Lower lobe of right lung (tissue), 2 donors: ENCODE data around the gene KCNJ2. TPM values are rescaled to one million over a fixed set of nuclear protein-coding genes. Genes with fewer than 3 reads are reported as not detected.

Experiments used
- ATAC-seq, 2 donors: fragments of 200-7000 bp; cut with Tn5 transposase; one replicate each; pipeline ENCODE4 v1.9.1; 2020 to 2022; ENCODE audit warnings: mild to moderate bottlenecking in 2 of 2, moderate library complexity in 2 of 2
- DNase-seq: peaks from one replicate; pipeline ENCODE4 v3.0.0-alpha.2; 2020
- H3K27ac ChIP-seq: fragments of 200-600 bp; one replicate; pipeline ENCODE4 v1.8.0; 2022
- H3K27me3 ChIP-seq: fragments of 200-600 bp; one replicate; pipeline ENCODE4 v1.8.0; 2022; ENCODE audit warnings: low read depth
- H3K36me3 ChIP-seq: fragments of 200-600 bp; one replicate; pipeline ENCODE4 v1.8.0; 2022; ENCODE audit warnings: mild to moderate bottlenecking
- H3K4me1 ChIP-seq: fragments of 200-600 bp; one replicate; pipeline ENCODE4 v1.8.0; 2022
- H3K4me3 ChIP-seq: fragments of 200-600 bp; one replicate; pipeline ENCODE4 v1.8.0; 2022; ENCODE audit warnings: mild to moderate bottlenecking
- H3K9me3 ChIP-seq: fragments of 200-600 bp; one replicate; pipeline ENCODE4 v1.8.0; 2022
- intact Hi-C: fragments of 100-400 bp; cut with DNase I; formaldehyde crosslinking; loops from one replicate; pipeline ENCODE4 v1.11.0; 2022
- total RNA-seq: library from RNA; stranded (reverse); fragmentation: NEBNext Ultra II Directional; extraction: Animal tissue kit (Norgen Biotek cat#: 25700); gene quantifications from one replicate; pipeline ENCODE4 v1.2.1, GENCODE V29; 2021
- TF ChIP-seq, protein P1 (sequence below): fragments of 200-600 bp; IDR thresholded peaks from one replicate; pipeline ENCODE4 v1.8.0; 2022; ENCODE audit warnings: antibody characterized with exemption, mild to moderate bottlenecking
- donor health status: DM: no; HTN: yes; CAD: no; lungs with severe emphysema.

Gene KCNJ2
- total RNA-seq, 1 donor from 2014 or later: 15.6 TPM

GRCh38 chr17:70202840-70203239 is 33.5 kb downstream of the KCNJ2 start:
- Histone ChIP-seq H3K4me1 (no peaks in the 10 kb centered on the region), H3K27ac (no peak overlapping the region), H3K4me3 (no peak overlapping the region), H3K27me3 (no peaks in the 10 kb centered on the region), H3K9me3 (no peaks in the 10 kb centered on the region), H3K36me3 (no peaks in the 10 kb centered on the region)
- ATAC-seq (peak in 1 of 2 donors; percentile 76), DNase-seq (no peak)
- TF ChIP-seq, protein P1, sequence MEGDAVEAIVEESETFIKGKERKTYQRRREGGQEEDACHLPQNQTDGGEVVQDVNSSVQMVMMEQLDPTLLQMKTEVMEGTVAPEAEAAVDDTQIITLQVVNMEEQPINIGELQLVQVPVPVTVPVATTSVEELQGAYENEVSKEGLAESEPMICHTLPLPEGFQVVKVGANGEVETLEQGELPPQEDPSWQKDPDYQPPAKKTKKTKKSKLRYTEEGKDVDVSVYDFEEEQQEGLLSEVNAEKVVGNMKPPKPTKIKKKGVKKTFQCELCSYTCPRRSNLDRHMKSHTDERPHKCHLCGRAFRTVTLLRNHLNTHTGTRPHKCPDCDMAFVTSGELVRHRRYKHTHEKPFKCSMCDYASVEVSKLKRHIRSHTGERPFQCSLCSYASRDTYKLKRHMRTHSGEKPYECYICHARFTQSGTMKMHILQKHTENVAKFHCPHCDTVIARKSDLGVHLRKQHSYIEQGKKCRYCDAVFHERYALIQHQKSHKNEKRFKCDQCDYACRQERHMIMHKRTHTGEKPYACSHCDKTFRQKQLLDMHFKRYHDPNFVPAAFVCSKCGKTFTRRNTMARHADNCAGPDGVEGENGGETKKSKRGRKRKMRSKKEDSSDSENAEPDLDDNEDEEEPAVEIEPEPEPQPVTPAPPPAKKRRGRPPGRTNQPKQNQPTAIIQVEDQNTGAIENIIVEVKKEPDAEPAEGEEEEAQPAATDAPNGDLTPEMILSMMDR: no peak
- intact Hi-C loops: no loop called here

DNA sequence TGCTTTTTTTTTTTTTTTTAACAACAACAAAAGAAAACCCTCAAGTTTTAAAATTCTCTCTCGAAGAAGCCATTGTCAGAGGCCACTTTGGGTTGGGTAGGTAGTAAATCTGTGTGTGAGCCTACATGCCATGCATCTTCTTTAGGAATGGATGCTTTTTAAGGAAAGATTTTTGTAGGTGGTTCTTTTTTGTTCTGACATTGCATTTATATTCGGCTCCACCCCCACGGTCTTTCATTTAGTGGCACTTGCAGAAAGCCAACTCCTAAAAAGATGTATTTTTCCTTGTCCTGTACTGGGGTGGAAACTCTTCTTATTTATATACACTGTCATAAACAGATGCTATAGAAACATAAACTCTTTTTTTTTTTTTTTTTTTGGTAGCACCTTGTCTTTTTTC is 35.1 kb downstream of the KCNJ2 start:
- TF ChIP-seq, protein P1: no peak
- H3K27me3 ChIP-seq: no peaks in the 10 kb centered on the region
- no peak overlapping the region for H3K27ac ChIP-seq
- no peaks in the 10 kb centered on the region for H3K36me3 ChIP-seq
- ATAC-seq (no peak), DNase-seq (no peak)
- H3K4me1 ChIP-seq: no peaks in the 10 kb centered on the region
- no peaks in the 10 kb centered on the region for H3K9me3 ChIP-seq
- intact Hi-C loops: no loop called here
- H3K4me3 ChIP-seq: no peak overlapping the region

- ATAC-seq (peak; percentile 76 to 80), DNase-seq (no peak)
- TF ChIP-seq, protein P1: no peak
- Histone ChIP-seq H3K4me3 (no peak overlapping the region), H3K36me3 (no peaks in the 10 kb centered on the region), H3K27me3 (no peaks in the 10 kb centered on the region), H3K4me1 (no peaks in the 10 kb centered on the region), H3K9me3 (no peaks in the 10 kb centered on the region), H3K27ac (peak overlapping the region; percentile 7)
- intact Hi-C loops: no loop called here
Observed at GRCh38 chr17:70205401-70205800, 36.1 kb downstream of the KCNJ2 start.

GRCh38 chr17:70206361-70207010 is 37.2 kb downstream of the KCNJ2 start:
- no peak for DNase-seq
- ATAC-seq: no peak
- H3K4me1 ChIP-seq: no peaks in the 10 kb centered on the region
- no peak overlapping the region for H3K4me3 ChIP-seq
- no peak overlapping the region for H3K27ac ChIP-seq
- intact Hi-C loops: no loop called here
- no peaks in the 10 kb centered on the region for H3K27me3 ChIP-seq
- H3K9me3 ChIP-seq: no peaks in the 10 kb centered on the region
- no peaks in the 10 kb centered on the region for H3K36me3 ChIP-seq
- TF ChIP-seq, protein P1: no peak

DNA sequence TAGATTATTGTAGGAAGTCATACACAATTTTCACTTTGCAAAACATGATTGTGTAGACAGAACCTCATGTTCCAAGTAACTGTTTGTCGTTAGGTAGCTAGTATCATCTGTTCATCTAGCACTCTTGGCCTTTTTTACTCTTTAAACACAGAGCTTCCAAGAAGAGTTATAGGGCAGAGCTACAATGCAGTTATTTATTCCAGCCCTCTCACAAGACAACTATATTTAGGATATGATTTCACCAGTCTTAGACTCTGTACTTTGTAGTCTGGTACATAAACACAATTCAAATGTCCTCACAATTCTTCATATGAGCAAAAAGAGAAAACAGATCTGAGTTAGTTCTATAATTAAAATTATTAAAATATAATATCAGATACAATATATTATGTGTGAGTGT is 37.9 kb downstream of the KCNJ2 start:
- H3K36me3 ChIP-seq: no peaks in the 10 kb centered on the region
- no peaks in the 10 kb centered on the region for H3K9me3 ChIP-seq
- TF ChIP-seq, protein P1: no peak
- no peak overlapping the region for H3K4me3 ChIP-seq
- no peaks in the 10 kb centered on the region for H3K27me3 ChIP-seq
- H3K4me1 ChIP-seq: no peaks in the 10 kb centered on the region
- ATAC-seq: no peak
- no peak for DNase-seq
- H3K27ac ChIP-seq: no peak overlapping the region
- intact Hi-C loops: no loop called here
